HEK293 (cell line): Measurements from ENCODE around the gene ANKRD44.

Source experiments
- BCL11B ChIP-seq: fragments of 450-650 bp; formaldehyde crosslinking; IDR thresholded peaks from 2 replicates; pipeline ENCODE4 v1.5.1; 2016; ENCODE audit warnings: low read depth, missing biosample characterization, missing genetic modification characterization
- IKZF3 ChIP-seq: fragments of 450-650 bp; IDR thresholded peaks from 2 replicates; pipeline ENCODE4 v1.5.0; 2018; ENCODE audit warnings: missing biosample characterization, mild to moderate bottlenecking, missing genetic modification characterization, moderate library complexity
- ZBTB21 ChIP-seq: fragments of 450-650 bp; formaldehyde crosslinking; IDR thresholded peaks from 2 replicates; pipeline ENCODE4 v1.5.1; 2017; ENCODE audit warnings: missing biosample characterization, missing genetic modification characterization
- ZNF221 ChIP-seq: fragments of 450-650 bp; formaldehyde crosslinking; IDR thresholded peaks from 2 replicates; pipeline ENCODE4 v1.5.1; 2017; ENCODE audit warnings: missing biosample characterization, missing genetic modification characterization, borderline replicate concordance
- ZNF239 ChIP-seq: fragments of 450-650 bp; formaldehyde crosslinking; IDR thresholded peaks from 2 replicates; pipeline ENCODE4 v1.5.1; 2016; ENCODE audit warnings: missing biosample characterization, missing genetic modification characterization
- ZNF274 ChIP-seq, 2 experiments: fragments of 200-500 bp in 1 of 2; fragments of 450-650 bp in 1 of 2; sonication (Bioruptor generic) in 1 of 2; formaldehyde crosslinking in 1 of 2; IDR thresholded peaks; 2 replicates each; pipeline versions ENCODE4 v1.5.1 to v1.6.1; 2014 to 2016; ENCODE audit warnings: borderline replicate concordance in 1 of 2, inconsistent platforms in 1 of 2, low read length in 1 of 2, missing biosample characterization in 1 of 2, missing genetic modification characterization in 1 of 2
- ZNF341 ChIP-seq: fragments of 450-650 bp; formaldehyde crosslinking; IDR thresholded peaks from 2 replicates; pipeline ENCODE4; 2016; ENCODE audit warnings: low read depth, missing biosample characterization, missing genetic modification characterization
- ZNF391 ChIP-seq: fragments of 450-650 bp; formaldehyde crosslinking; IDR thresholded peaks from 2 replicates; pipeline ENCODE4 v1.5.1; 2016; ENCODE audit warnings: low read depth, missing biosample characterization, missing genetic modification characterization, borderline replicate concordance
- ZNF394 ChIP-seq: fragments of 450-650 bp; formaldehyde crosslinking; IDR thresholded peaks from 2 replicates; pipeline ENCODE4 v1.5.1; 2016; ENCODE audit warnings: missing biosample characterization, missing genetic modification characterization, mild to moderate bottlenecking, moderate library complexity, borderline replicate concordance
- ZNF404 ChIP-seq: fragments of 450-650 bp; formaldehyde crosslinking; IDR thresholded peaks from 2 replicates; pipeline ENCODE4 v1.5.1; 2017; ENCODE audit warnings: missing biosample characterization, missing genetic modification characterization
- ZNF521 ChIP-seq: fragments of 450-650 bp; formaldehyde crosslinking; IDR thresholded peaks from 2 replicates; pipeline ENCODE4 v1.5.1; 2017; ENCODE audit warnings: missing biosample characterization, mild to moderate bottlenecking, missing genetic modification characterization
- ZNF658 ChIP-seq: fragments of 450-650 bp; formaldehyde crosslinking; IDR thresholded peaks from 2 replicates; pipeline ENCODE4; 2016; ENCODE audit warnings: missing biosample characterization, missing genetic modification characterization
- ZNF777 ChIP-seq: fragments of 450-650 bp; formaldehyde crosslinking; IDR thresholded peaks from 2 replicates; pipeline ENCODE4 v1.5.1; 2017; ENCODE audit warnings: missing biosample characterization, missing genetic modification characterization, borderline replicate concordance
- TF ChIP-seq, protein P1 (sequence below): fragments of 450-650 bp; formaldehyde crosslinking; IDR thresholded peaks from 2 replicates; pipeline ENCODE4 v1.5.1; 2017; ENCODE audit warnings: missing biosample characterization, missing genetic modification characterization
- TF ChIP-seq, protein P2 (sequence below): fragments of 450-650 bp; IDR thresholded peaks from 2 replicates; pipeline ENCODE4 v1.5.1; 2018; ENCODE audit warnings: missing biosample characterization, missing genetic modification characterization
- TF ChIP-seq, protein P3 (sequence below): fragments of 450-650 bp; formaldehyde crosslinking; IDR thresholded peaks from 2 replicates; pipeline ENCODE4 v1.5.1; 2016; ENCODE audit warnings: missing biosample characterization, missing genetic modification characterization, borderline replicate concordance
- TF ChIP-seq, protein P4 (sequence below): sonication (generic); formaldehyde crosslinking; IDR thresholded peaks from 2 replicates; pipeline ENCODE4 v1.8.1; 2022; ENCODE audit warnings: mild to moderate bottlenecking, moderate library complexity, missing genetic modification reagents
- TF ChIP-seq, protein P5 (sequence below): fragments of 450-650 bp; formaldehyde crosslinking; IDR thresholded peaks from 2 replicates; pipeline ENCODE4 v1.5.1; 2016; ENCODE audit warnings: missing biosample characterization, missing genetic modification characterization
- TF ChIP-seq, protein P6 (sequence below): fragments of 450-650 bp; formaldehyde crosslinking; IDR thresholded peaks from 2 replicates; pipeline ENCODE4 v1.5.1; 2017; ENCODE audit warnings: missing biosample characterization, missing genetic modification characterization
- TF ChIP-seq, protein P7 (sequence below): fragments of 450-650 bp; formaldehyde crosslinking; IDR thresholded peaks from 2 replicates; pipeline ENCODE4 v1.5.1; 2016; ENCODE audit warnings: missing biosample characterization, missing genetic modification characterization
- TF ChIP-seq, protein P8 (sequence below): fragments of 450-650 bp; formaldehyde crosslinking; IDR thresholded peaks from 2 replicates; pipeline ENCODE4 v1.5.1; 2016; ENCODE audit warnings: missing biosample characterization, missing genetic modification characterization

Gene ANKRD44

DNA sequence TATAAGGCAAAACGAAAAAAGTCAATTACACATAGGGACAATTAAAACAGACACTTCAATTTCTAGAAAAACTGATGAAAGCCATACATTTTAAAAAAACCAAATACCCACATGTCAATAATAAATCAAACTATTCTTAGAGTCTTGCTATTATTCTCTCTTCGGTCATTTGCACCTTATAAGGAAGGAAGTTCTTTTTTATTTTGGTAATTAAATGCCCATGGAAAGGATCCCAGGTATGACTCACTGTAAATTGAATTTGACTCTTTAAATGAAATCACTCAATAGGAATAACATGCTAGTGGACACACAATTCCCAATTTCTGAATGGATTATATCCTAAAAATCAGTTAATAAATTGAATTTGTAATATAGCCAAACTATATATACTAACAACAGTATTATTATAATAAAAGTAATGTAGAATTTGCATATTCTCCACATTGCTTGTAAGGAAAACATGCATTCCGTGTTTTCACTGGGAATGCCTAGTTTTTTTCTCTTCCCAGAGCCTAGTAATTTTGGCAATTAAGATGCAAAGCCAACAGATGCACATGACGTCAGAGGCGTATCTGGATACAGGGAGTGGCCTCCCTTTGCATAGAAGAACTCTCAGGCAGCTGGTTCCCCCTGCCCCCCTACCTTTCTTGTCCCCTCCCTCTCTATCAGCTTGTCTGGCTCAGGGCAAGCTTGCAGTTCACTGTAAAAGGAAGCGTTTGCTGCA, 230.6 kb downstream of the ANKRD44 start (continued):
- TF ChIP-seq, protein P1, sequence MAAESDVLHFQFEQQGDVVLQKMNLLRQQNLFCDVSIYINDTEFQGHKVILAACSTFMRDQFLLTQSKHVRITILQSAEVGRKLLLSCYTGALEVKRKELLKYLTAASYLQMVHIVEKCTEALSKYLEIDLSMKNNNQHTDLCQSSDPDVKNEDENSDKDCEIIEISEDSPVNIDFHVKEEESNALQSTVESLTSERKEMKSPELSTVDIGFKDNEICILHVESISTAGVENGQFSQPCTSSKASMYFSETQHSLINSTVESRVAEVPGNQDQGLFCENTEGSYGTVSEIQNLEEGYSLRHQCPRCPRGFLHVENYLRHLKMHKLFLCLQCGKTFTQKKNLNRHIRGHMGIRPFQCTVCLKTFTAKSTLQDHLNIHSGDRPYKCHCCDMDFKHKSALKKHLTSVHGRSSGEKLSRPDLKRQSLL (tag by site-specific recombination), result no peak
- TF ChIP-seq ZNF404 (tag by site-specific recombination) (no peak), ZNF777 (tag by site-specific recombination) (no peak), ZNF391 (tag by site-specific recombination) (no peak), ZNF221 (no peak), ZNF521 (no peak), ZNF394 (no peak), ZBTB21 (tag by site-specific recombination) (0 out of 2 replicates have a peak, but pooled peaks have one; percentile 25), ZNF658 (tag by site-specific recombination) (no peak), IKZF3 (tag by site-specific recombination) (0 out of 2 replicates have a peak, but pooled peaks have one; percentile 28), ZNF274 (IDR thresholded peaks at IDR 0.05; ENCODE audit: low read length) (no peak), ZNF274 (tag by site-specific recombination; IDR thresholded peaks at IDR 0.05; ENCODE audit: borderline replicate concordance) (no peak), BCL11B (no peak), ZNF341 (tag by site-specific recombination) (peak; percentile 36), ZNF239 (tag by site-specific recombination) (no peak)
- TF ChIP-seq, protein P2, sequence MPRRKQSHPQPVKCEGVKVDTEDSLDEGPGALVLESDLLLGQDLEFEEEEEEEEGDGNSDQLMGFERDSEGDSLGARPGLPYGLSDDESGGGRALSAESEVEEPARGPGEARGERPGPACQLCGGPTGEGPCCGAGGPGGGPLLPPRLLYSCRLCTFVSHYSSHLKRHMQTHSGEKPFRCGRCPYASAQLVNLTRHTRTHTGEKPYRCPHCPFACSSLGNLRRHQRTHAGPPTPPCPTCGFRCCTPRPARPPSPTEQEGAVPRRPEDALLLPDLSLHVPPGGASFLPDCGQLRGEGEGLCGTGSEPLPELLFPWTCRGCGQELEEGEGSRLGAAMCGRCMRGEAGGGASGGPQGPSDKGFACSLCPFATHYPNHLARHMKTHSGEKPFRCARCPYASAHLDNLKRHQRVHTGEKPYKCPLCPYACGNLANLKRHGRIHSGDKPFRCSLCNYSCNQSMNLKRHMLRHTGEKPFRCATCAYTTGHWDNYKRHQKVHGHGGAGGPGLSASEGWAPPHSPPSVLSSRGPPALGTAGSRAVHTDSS (tag by site-specific recombination), result no peak
- TF ChIP-seq, protein P3, sequence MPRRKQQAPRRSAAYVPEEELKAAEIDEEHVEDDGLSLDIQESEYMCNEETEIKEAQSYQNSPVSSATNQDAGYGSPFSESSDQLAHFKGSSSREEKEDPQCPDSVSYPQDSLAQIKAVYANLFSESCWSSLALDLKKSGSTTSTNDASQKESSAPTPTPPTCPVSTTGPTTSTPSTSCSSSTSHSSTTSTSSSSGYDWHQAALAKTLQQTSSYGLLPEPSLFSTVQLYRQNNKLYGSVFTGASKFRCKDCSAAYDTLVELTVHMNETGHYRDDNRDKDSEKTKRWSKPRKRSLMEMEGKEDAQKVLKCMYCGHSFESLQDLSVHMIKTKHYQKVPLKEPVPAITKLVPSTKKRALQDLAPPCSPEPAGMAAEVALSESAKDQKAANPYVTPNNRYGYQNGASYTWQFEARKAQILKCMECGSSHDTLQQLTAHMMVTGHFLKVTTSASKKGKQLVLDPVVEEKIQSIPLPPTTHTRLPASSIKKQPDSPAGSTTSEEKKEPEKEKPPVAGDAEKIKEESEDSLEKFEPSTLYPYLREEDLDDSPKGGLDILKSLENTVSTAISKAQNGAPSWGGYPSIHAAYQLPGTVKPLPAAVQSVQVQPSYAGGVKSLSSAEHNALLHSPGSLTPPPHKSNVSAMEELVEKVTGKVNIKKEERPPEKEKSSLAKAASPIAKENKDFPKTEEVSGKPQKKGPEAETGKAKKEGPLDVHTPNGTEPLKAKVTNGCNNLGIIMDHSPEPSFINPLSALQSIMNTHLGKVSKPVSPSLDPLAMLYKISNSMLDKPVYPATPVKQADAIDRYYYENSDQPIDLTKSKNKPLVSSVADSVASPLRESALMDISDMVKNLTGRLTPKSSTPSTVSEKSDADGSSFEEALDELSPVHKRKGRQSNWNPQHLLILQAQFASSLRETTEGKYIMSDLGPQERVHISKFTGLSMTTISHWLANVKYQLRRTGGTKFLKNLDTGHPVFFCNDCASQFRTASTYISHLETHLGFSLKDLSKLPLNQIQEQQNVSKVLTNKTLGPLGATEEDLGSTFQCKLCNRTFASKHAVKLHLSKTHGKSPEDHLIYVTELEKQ (tag by site-specific recombination), result no peak
- TF ChIP-seq, protein P4, sequence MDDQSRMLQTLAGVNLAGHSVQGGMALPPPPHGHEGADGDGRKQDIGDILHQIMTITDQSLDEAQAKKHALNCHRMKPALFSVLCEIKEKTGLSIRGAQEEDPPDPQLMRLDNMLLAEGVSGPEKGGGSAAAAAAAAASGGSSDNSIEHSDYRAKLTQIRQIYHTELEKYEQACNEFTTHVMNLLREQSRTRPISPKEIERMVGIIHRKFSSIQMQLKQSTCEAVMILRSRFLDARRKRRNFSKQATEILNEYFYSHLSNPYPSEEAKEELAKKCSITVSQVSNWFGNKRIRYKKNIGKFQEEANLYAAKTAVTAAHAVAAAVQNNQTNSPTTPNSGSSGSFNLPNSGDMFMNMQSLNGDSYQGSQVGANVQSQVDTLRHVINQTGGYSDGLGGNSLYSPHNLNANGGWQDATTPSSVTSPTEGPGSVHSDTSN, result no peak
- TF ChIP-seq, protein P5, sequence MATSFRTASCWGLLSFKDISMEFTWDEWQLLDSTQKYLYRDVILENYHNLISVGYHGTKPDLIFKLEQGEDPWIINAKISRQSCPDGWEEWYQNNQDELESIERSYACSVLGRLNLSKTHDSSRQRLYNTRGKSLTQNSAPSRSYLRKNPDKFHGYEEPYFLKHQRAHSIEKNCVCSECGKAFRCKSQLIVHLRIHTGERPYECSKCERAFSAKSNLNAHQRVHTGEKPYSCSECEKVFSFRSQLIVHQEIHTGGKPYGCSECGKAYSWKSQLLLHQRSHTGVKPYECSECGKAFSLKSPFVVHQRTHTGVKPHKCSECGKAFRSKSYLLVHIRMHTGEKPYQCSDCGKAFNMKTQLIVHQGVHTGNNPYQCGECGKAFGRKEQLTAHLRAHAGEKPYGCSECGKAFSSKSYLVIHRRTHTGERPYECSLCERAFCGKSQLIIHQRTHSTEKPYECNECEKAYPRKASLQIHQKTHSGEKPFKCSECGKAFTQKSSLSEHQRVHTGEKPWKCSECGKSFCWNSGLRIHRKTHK (tag by site-specific recombination), result no peak
- TF ChIP-seq, protein P6, sequence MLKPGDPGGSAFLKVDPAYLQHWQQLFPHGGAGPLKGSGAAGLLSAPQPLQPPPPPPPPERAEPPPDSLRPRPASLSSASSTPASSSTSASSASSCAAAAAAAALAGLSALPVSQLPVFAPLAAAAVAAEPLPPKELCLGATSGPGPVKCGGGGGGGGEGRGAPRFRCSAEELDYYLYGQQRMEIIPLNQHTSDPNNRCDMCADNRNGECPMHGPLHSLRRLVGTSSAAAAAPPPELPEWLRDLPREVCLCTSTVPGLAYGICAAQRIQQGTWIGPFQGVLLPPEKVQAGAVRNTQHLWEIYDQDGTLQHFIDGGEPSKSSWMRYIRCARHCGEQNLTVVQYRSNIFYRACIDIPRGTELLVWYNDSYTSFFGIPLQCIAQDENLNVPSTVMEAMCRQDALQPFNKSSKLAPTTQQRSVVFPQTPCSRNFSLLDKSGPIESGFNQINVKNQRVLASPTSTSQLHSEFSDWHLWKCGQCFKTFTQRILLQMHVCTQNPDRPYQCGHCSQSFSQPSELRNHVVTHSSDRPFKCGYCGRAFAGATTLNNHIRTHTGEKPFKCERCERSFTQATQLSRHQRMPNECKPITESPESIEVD, result peak; percentile 82
- TF ChIP-seq, protein P7, sequence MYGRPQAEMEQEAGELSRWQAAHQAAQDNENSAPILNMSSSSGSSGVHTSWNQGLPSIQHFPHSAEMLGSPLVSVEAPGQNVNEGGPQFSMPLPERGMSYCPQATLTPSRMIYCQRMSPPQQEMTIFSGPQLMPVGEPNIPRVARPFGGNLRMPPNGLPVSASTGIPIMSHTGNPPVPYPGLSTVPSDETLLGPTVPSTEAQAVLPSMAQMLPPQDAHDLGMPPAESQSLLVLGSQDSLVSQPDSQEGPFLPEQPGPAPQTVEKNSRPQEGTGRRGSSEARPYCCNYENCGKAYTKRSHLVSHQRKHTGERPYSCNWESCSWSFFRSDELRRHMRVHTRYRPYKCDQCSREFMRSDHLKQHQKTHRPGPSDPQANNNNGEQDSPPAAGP, result no peak
- TF ChIP-seq, protein P8, sequence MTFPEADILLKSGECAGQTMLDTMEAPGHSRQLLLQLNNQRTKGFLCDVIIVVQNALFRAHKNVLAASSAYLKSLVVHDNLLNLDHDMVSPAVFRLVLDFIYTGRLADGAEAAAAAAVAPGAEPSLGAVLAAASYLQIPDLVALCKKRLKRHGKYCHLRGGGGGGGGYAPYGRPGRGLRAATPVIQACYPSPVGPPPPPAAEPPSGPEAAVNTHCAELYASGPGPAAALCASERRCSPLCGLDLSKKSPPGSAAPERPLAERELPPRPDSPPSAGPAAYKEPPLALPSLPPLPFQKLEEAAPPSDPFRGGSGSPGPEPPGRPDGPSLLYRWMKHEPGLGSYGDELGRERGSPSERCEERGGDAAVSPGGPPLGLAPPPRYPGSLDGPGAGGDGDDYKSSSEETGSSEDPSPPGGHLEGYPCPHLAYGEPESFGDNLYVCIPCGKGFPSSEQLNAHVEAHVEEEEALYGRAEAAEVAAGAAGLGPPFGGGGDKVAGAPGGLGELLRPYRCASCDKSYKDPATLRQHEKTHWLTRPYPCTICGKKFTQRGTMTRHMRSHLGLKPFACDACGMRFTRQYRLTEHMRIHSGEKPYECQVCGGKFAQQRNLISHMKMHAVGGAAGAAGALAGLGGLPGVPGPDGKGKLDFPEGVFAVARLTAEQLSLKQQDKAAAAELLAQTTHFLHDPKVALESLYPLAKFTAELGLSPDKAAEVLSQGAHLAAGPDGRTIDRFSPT (tag by site-specific recombination), result no peak
